Measurements from ENCODE around the gene CDH12. TPM values are rescaled to one million over a fixed set of nuclear protein-coding genes. Genes with fewer than 3 reads are reported as not detected.
"Not testable (repeated sequence)": the region's sequence is repeated elsewhere in the genome, so short reads cannot be mapped to it uniquely, and the experiment has no call there.

CDH12 gene
- total RNA-seq, 2 experiments from 2014 or later, result not detected

DNA sequence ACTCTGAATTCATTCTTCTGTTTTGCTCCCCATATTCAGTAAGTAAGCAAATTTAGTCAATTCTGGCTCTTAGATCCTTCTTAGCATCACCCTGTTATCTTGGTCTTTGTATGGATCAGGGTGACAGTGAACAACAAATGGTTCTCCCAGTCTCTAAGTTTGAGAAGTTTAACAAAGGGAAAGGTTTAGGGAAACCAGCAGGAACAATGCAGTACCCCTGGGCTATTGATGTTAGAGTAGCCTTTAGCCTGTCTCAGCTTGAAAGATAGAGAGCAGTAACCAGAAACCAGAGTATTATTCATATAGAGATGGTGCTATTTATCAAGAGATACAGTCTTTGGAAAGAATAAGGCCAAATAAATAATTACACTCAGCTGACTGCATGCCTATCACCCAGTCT is 241.8 kb downstream of the CDH12 start:
- Mint-ChIP-seq H3K27me3 (no peaks in the 10 kb centered on the region), H3K27ac (no peak overlapping the region), H3K9me3 (ENCODE audit: low read depth) (peaks cover 6% of the 10 kb centered on the region), H3K4me3 (no peak overlapping the region), H3K36me3 (no peaks in the 10 kb centered on the region), H3K4me1 (no peaks in the 10 kb centered on the region)
- DNase-seq (no peak), ATAC-seq (no peak)
- CTCF ChIA-PET, result no interaction called here

- H3K27ac Mint-ChIP-seq; H3K4me1 Mint-ChIP-seq; H3K36me3 Mint-ChIP-seq; ATAC-seq; H3K27me3 Mint-ChIP-seq; H3K4me3 Mint-ChIP-seq; DNase-seq; CTCF ChIA-PET; H3K9me3 Mint-ChIP-seq (ENCODE audit: low read depth): not testable (repeated sequence)
Measured at GRCh38 chr5:22607498-22607897, 245.6 kb downstream of the CDH12 start.

GRCh38 chr5:22605473-22605872 is 247.7 kb downstream of the CDH12 start:
- ATAC-seq, result no peak
- Mint-ChIP-seq H3K36me3 (no peaks in the 10 kb centered on the region), H3K4me1 (no peaks in the 10 kb centered on the region), H3K27ac (no peak overlapping the region), H3K27me3 (no peaks in the 10 kb centered on the region), H3K9me3 (ENCODE audit: low read depth) (peaks cover 6% of the 10 kb centered on the region), H3K4me3 (no peak overlapping the region)
- DNase-seq, result no peak
- CTCF ChIA-PET, result no interaction called here

GRCh38 chr5:22604711-22605110 is 248.4 kb downstream of the CDH12 start:
- Mint-ChIP-seq H3K27me3 (no peaks in the 10 kb centered on the region), H3K4me3 (no peak overlapping the region), H3K4me1 (no peaks in the 10 kb centered on the region), H3K36me3 (no peaks in the 10 kb centered on the region), H3K27ac (no peak overlapping the region), H3K9me3 (ENCODE audit: low read depth) (peaks cover 6% of the 10 kb centered on the region)
- CTCF ChIA-PET, result no interaction called here
- DNase-seq, result no peak
- ATAC-seq, result no peak

DNA sequence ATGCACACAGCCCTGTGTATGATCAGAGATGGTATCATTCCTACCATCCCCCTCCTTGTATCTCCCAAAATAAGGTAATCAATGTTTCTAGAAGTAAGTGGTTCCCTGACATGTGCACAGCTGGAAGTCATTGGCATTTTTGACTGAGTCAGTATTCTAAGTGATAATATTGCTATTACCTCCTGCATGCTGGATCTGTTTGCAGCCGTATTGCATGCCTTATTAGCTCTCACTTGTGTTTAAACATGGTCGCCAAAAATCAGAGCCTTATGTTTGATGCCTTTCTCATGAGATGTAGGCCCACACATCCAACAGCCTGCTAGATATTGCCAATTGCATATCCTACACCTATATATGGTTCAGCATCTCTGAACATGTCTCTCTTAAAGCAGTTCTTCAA is 254.3 kb downstream of the CDH12 start:
- no peak overlapping the region for H3K4me3 Mint-ChIP-seq
- DNase-seq, result no peak
- peaks cover 10% of the 10 kb centered on the region for H3K9me3 Mint-ChIP-seq (ENCODE audit: low read depth)
- H3K27me3 Mint-ChIP-seq, result no peaks in the 10 kb centered on the region
- no peak overlapping the region for H3K27ac Mint-ChIP-seq
- no peaks in the 10 kb centered on the region for H3K4me1 Mint-ChIP-seq
- CTCF ChIA-PET, result no interaction called here
- H3K36me3 Mint-ChIP-seq, result no peaks in the 10 kb centered on the region
- ATAC-seq, result no peak

GRCh38 chr5:22596404-22596970 is 256.7 kb downstream of the CDH12 start:
- Mint-ChIP-seq H3K27ac (no peak overlapping the region), H3K4me1 (no peaks in the 10 kb centered on the region), H3K36me3 (no peaks in the 10 kb centered on the region), H3K9me3 (ENCODE audit: low read depth) (peaks cover 17% of the 10 kb centered on the region), H3K4me3 (no peak overlapping the region), H3K27me3 (no peaks in the 10 kb centered on the region)
- DNase-seq (no peak), ATAC-seq (no peak)
- CTCF ChIA-PET, result no interaction called here

GRCh38 chr5:22594491-22594890 is 258.7 kb downstream of the CDH12 start:
- no peaks in the 10 kb centered on the region for H3K27me3 Mint-ChIP-seq
- CTCF ChIA-PET, result no interaction called here
- no peak overlapping the region for H3K4me3 Mint-ChIP-seq
- H3K9me3 Mint-ChIP-seq (ENCODE audit: low read depth), result peaks cover 17% of the 10 kb centered on the region
- no peak overlapping the region for H3K27ac Mint-ChIP-seq
- H3K36me3 Mint-ChIP-seq, result no peaks in the 10 kb centered on the region
- ATAC-seq, result no peak
- no peak for DNase-seq
- H3K4me1 Mint-ChIP-seq, result no peaks in the 10 kb centered on the region

- ATAC-seq, result no peak
- Mint-ChIP-seq H3K4me3 (no peak overlapping the region), H3K27me3 (no peaks in the 10 kb centered on the region), H3K27ac (no peak overlapping the region), H3K4me1 (no peaks in the 10 kb centered on the region), H3K9me3 (ENCODE audit: low read depth) (peaks cover 19% of the 10 kb centered on the region), H3K36me3 (no peaks in the 10 kb centered on the region)
- CTCF ChIA-PET, result no interaction called here
- DNase-seq, result no peak
Measured at GRCh38 chr5:22593592-22593991, 259.6 kb downstream of the CDH12 start.

GRCh38 chr5:22591461-22591860 is 261.7 kb downstream of the CDH12 start:
- no peaks in the 10 kb centered on the region for H3K27me3 Mint-ChIP-seq
- ATAC-seq (no peak), DNase-seq (no peak)
- no peaks in the 10 kb centered on the region for H3K4me1 Mint-ChIP-seq
- H3K4me3 Mint-ChIP-seq, result no peak overlapping the region
- CTCF ChIA-PET, result no interaction called here
- no peaks in the 10 kb centered on the region for H3K36me3 Mint-ChIP-seq
- peaks cover 14% of the 10 kb centered on the region for H3K9me3 Mint-ChIP-seq (ENCODE audit: low read depth)
- no peak overlapping the region for H3K27ac Mint-ChIP-seq

GRCh38 chr5:22590677-22591268 is 262.4 kb downstream of the CDH12 start:
- peaks cover 12% of the 10 kb centered on the region for H3K9me3 Mint-ChIP-seq (ENCODE audit: low read depth)
- DNase-seq (no peak), ATAC-seq (no peak)
- no peaks in the 10 kb centered on the region for H3K27me3 Mint-ChIP-seq
- H3K27ac Mint-ChIP-seq, result no peak overlapping the region
- H3K4me3 Mint-ChIP-seq, result no peak overlapping the region
- no peaks in the 10 kb centered on the region for H3K36me3 Mint-ChIP-seq
- CTCF ChIA-PET, result no interaction called here
- H3K4me1 Mint-ChIP-seq, result no peaks in the 10 kb centered on the region

GRCh38 chr5:22577711-22578110 is 275.4 kb downstream of the CDH12 start:
- Mint-ChIP-seq H3K27ac (no peak overlapping the region), H3K36me3 (no peaks in the 10 kb centered on the region), H3K9me3 (ENCODE audit: low read depth) (peaks cover 15% of the 10 kb centered on the region), H3K4me3 (no peak overlapping the region), H3K4me1 (no peaks in the 10 kb centered on the region), H3K27me3 (no peaks in the 10 kb centered on the region)
- DNase-seq (no peak), ATAC-seq (no peak)
- CTCF ChIA-PET, result no interaction called here

DNA sequence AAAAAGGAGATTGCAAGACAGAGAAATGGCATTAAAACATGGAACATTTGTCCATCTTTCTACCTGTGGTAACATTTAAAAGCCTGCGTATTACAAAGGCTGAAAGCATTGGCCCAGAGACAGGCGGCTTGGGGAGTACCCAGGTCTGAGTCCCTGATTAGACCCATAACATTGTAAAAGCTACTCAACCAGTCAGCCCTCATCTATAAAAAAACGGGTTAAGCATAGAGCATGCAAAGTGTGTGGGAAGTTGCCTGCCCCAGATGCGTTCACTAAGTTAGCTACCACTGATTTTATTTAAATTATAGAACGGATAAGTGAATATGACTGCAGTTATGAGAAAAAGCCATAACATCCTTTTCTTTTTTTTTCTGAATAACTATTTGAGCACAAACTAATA is 276.1 kb downstream of the CDH12 start:
- ATAC-seq (no peak), DNase-seq (no peak)
- H3K4me3 Mint-ChIP-seq, result no peak overlapping the region
- H3K36me3 Mint-ChIP-seq, result no peaks in the 10 kb centered on the region
- no peaks in the 10 kb centered on the region for H3K4me1 Mint-ChIP-seq
- H3K27ac Mint-ChIP-seq, result no peak overlapping the region
- CTCF ChIA-PET, result no interaction called here
- peaks cover 12% of the 10 kb centered on the region for H3K9me3 Mint-ChIP-seq (ENCODE audit: low read depth)
- no peaks in the 10 kb centered on the region for H3K27me3 Mint-ChIP-seq

DNA sequence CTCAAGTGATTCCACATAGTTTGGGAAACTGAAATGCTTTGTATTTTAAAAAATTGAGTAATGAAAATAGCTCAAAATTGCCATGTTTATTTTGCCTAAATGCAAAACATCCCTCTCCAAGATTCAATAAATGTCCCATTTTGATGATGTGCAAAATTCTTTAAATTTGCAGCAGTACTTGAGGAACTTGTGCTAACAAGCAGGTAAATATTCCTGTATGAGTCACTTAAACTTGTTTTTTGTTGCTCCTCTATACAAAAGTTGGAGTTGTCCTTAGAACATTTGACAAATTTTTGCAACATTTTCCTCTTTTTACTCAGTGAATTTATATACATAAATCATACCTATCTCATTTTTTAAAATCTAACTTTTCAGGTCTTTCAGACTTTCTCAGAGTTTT is 280.2 kb downstream of the CDH12 start:
- no peak for ATAC-seq
- CTCF ChIA-PET, result no interaction called here
- DNase-seq, result no peak
- H3K27ac Mint-ChIP-seq, result no peak overlapping the region
- H3K4me3 Mint-ChIP-seq, result no peak overlapping the region
- no peaks in the 10 kb centered on the region for H3K4me1 Mint-ChIP-seq
- H3K27me3 Mint-ChIP-seq, result no peaks in the 10 kb centered on the region
- peaks cover 14% of the 10 kb centered on the region for H3K9me3 Mint-ChIP-seq (ENCODE audit: low read depth)
- no peaks in the 10 kb centered on the region for H3K36me3 Mint-ChIP-seq

DNA sequence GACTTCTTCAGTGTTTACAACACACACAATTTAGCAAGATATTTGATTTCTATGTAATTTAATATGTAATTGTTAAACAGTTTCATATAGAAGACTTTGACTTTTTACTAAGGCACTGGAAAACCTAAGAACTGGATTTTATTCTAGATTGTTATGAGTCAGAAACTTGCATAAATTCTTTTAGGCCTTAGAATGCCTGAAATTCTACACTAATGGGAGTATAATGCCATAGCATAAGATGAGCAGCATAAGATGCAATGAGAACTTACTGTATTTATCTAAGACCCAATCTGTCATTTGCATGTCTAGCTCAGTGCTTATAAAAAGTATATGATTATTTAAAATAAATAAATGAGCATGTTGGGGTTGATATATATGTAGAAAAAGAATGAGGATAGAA is 285.2 kb downstream of the CDH12 start:
- CTCF ChIA-PET, result no interaction called here
- DNase-seq (no peak), ATAC-seq (no peak)
- H3K4me1 Mint-ChIP-seq, result no peaks in the 10 kb centered on the region
- peaks cover 11% of the 10 kb centered on the region for H3K9me3 Mint-ChIP-seq (ENCODE audit: low read depth)
- no peaks in the 10 kb centered on the region for H3K36me3 Mint-ChIP-seq
- no peaks in the 10 kb centered on the region for H3K27me3 Mint-ChIP-seq
- H3K4me3 Mint-ChIP-seq, result no peak overlapping the region
- H3K27ac Mint-ChIP-seq, result no peak overlapping the region

DNA sequence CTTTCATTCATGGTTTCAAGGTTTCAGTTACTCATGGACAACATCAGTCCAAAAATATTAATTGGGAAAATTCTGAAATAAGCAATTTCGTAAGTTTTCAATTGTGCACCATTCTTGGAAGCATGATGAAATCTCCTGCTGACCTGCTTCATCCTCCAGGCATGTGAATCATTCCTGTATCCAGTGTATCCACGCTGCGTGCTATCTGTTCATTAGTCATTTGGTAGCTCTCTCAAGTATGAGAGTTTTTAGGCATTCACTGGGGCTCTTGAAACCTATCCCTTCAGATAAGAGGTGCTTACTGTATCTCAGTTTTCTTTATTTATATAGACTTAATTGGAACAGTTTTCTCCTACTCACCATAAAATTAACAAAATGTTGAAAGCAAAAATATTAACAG is 293.0 kb downstream of the CDH12 start:
- Mint-ChIP-seq H3K27me3 (no peaks in the 10 kb centered on the region), H3K9me3 (ENCODE audit: low read depth) (peaks cover 4% of the 10 kb centered on the region), H3K27ac (no peak overlapping the region), H3K36me3 (no peaks in the 10 kb centered on the region), H3K4me1 (no peaks in the 10 kb centered on the region), H3K4me3 (no peak overlapping the region)
- ATAC-seq (no peak), DNase-seq (no peak)
- CTCF ChIA-PET, result no interaction called here
